ENCODE data around the gene WNT9A.

The WNT9A gene

DNA sequence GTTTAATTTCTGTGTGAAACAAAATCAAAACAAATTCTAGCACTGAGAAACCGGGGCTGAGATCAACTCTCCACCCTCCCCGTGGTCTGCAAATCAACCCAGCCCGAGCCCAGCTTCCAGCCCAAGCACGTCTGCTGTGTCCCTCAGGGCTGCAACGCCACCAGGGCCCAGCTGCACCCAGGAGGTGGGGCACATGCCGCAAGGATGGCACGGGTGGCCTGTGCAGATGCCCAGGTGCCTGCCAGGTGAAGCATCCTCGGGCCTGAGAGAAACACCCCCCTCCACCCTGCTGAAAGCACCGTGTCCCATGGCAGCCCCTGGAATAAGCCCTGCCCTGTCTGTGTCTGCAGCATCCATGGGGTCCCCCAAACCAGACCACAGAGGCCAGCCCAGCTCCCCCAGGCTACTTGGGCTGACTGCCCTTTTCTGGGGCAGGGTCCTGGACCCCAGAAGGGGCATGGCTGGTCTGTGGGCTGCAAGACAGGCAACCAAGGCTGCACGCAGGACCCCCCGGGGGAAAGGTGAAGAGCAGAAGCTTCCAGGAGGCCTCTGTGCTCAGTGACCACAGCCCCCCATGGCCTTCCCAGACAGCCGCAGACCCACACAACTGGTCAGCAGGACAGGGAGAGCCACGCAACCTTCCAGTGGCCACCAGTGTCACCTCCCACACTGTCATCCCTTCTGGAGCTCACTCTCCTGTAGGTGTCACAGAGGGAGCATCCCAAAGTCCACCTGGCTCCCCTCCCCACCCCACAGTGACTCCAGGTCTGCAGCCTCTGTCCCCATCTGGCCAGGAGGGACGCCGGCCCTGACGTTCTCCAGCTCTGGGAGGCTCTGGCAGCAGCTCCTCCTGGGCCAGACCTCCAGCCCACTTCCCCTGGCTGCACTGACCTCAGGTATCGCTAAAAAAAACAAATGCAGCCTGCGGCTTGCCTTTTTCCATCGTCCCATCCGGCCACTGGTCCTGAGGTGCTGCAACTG, 7.7 kb downstream of the WNT9A start:
- DNase-seq = no peak

DNA sequence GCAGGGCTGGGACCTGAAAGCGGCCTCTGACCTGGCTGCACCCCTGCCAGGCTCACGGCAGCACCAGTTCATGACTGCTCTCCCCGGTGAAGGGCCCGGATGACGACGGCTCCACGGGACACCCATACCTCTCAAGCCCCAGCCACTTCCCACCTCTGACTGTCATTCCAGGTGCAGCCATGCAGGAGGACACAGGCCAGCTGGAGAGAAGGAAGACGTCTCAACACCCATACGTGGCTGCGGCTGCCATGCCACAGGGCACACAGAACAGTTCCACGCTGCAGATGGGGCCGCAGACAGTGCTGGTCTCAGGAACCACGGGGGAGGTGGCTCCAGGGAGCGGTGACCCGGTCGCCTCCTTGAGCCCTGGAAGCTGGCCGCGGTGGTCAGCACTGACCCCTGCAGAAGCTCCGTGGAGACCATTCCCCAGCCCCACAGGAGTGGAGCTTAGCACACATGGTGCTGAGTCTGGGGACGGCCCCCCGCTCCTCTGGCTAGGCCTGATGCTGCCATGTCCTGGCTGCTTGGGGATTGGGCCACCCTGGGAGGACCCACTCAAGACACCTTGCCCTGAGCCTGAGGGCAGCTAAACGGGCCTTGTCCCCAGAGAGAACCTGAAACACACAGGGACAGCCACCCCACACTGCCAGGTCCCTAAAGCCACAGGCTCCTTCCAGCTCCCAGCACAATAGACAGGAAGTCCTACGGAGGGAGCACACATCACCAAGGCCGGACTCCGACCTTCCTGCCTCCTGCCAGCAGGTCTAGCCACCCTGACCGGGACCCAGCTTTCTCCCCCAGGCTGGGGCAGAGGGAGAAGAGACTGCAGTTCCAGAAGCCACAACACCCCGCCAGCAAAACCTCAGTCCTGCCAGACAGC, 8.6 kb downstream of the WNT9A start:
- no peak for DNase-seq

DNA sequence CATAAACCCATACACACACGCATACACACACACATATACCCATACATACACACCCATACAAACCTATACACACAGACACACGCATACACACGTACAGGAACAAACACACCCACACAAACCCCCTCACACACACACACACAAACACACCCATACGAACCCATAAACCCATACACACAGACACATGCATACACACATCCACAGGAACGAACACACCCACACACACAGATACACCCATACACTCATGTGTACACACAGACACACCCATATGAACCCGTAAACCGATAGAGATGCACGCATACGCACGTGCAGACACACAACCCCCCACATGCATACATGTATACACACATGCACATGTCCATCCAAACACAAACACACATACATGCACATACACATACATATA, 9.5 kb downstream of the WNT9A start:
- DNase-seq = no peak

DNA sequence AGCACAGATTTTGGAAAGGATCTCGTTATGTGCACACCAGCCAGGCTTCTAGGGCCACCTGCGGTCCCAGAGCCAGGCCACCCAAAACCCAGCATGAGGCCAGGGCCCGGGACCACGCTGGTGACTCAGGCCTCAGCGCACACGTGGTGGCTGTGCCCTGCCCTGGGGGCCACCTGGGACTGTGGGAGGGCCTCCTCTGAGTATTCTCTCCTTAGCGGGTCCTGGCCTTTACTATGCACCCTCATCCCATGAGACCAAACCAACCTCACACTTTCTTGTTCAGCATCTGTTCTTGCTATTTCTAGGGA, 9.9 kb downstream of the WNT9A start:
- no peak for DNase-seq

DNA sequence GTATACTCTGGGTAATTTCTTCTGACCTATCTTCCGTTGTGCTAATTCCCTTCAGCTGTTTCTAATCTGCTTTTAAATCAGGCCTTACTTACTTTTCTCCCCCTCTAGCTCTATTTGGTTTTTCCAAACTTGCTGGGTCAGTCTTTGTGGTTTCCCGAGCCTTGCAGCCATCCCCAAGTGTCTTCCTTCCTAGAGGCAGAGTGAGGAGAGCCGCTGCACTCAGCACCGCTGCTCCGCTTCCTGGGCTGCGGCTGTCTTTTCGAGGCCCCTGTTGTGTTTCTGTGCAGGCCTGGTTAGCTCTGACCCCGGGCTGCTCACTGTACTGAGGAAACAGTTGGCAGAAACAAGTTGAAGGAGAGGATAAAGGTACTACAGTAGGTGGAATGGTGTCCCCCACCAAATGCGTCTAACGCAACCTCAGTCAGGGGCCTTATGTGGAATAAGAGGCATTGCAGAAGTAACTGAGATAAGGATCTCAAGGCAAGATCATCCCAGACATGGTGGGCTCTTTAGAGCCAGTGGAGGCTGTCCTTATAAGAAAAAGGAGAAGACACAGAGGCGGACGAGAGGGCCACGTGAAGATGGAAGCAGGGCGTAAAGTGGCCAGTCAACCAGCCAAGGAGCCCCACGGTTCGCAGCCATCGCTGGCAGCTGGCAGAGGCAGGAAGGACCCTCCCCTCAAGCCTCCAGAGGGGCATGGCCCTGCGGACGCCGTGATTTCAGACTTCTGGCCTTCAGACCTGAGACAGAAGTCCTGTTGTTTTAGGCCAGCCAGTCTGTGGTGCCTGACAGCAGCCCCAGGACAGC, 10.5 kb downstream of the WNT9A start:
- no peak for DNase-seq

DNA sequence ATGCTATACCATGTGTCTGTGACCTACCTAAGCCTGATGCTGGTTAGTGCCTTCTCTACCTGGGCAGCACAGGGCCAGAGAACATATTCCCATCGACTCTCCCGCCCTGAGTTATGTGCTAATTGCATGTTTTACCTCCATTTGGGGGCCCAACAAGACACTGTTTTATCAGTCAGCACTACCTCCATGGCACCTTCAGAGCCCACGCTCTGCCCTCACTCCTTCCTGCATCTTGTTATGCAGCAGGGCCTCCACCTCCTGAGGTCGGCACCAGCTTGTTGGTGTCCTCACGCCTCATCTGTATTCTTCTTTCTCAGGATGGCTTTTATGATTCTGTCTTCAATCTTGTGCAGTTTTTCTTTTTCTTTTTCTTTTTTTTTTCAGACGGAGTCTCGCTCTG, 11.9 kb downstream of the WNT9A start:
- DNase-seq = no peak

DNA sequence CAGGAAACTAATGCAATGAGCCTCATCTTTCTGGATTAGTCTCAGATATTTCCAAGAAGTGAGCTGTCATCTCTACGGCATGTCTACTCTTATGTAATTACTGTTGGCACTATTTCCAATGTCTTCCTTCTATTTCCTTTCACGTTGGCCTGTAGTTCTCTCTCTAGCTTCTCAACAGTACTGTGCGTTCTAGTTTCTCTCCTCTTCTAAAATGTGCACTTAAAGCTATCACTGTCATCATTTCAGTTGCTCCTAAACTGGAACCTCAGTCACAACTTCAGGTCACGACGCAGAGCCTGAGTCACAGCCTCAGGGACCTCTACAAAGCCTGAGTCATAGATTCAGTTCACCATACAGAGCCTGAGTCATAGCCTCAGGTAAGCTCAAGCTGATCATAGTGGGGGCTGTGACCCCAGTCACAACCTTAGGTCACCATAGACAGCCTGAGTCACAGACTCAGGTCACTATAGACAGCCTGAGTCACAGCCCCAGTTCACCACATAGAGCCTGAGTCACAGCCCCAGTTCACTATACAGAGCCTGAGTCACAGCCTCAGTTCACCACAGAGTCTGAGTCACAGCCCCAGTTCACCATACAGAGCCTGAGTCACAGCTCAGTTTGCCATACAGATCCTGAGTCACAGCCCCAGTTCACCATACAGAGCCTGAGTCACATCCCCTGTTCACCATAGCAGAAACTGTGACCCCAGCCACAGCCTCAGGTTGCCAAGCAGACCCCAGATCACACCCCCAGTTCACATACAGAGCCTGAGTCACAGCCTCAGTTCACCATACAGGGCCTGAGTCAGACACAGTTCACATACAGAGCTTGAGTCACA, 13.0 kb downstream of the WNT9A start:
- DNase-seq = peak; percentile 27

DNA sequence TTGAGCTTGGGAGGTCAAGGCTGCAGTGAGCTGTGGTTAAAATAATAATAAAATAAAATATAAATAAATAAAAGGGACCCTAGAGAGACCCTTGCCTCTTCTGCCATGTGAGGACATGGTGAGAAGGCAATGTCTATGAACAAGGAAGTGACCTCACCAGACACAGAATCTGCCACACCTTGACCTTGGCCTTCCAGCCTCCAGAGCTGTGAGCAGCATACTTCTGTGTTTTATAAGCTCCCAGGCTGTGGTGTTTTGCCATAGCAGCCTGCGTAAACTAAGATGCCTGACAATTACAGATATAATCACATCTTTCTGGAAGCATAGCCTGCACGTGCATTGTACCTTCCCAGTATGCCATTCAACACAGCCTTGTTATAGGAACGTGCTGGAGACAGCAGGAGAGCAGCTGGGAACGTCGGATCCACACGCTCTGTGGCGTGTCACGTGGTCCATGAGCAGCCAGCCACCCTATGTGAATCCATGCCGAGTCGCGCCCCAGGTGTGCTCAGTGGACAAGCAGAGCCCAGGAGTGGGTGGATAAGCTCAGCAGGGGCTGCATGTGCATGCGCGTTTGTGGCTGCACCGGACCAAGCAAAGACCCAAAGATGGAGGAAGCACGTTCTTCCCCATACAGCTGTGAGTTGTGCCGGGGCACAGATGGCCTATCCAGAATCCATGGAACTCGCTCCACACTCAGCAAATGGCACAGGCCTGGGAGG, 17.8 kb downstream of the WNT9A start:
- no peak for DNase-seq

DNA sequence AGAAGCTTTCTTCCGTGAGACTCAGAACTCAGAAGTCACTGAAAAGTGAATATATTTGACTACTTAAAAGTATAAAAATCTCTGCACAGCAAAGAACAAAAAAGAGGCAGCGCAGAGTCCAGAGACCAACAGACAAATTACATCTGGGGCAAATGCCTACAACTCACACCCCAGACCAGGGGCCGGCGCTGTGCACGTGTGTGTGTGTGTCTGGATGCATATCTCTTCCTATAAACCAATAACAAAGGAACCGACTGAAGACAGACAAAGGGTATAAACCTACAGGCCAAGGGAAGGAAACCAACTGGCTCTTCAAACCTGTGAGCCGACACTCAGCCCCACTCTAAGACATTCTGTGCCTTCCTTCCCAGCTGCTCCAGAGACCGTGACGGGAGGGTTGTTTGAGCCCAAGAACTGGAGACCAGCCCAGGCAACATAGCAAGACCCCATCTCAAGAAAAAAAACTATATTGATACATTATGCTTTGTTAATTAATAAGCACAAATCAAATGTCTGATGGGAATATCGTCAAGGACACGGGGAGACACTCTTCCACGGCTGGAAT, 18.8 kb downstream of the WNT9A start:
- no peak for DNase-seq

DNA sequence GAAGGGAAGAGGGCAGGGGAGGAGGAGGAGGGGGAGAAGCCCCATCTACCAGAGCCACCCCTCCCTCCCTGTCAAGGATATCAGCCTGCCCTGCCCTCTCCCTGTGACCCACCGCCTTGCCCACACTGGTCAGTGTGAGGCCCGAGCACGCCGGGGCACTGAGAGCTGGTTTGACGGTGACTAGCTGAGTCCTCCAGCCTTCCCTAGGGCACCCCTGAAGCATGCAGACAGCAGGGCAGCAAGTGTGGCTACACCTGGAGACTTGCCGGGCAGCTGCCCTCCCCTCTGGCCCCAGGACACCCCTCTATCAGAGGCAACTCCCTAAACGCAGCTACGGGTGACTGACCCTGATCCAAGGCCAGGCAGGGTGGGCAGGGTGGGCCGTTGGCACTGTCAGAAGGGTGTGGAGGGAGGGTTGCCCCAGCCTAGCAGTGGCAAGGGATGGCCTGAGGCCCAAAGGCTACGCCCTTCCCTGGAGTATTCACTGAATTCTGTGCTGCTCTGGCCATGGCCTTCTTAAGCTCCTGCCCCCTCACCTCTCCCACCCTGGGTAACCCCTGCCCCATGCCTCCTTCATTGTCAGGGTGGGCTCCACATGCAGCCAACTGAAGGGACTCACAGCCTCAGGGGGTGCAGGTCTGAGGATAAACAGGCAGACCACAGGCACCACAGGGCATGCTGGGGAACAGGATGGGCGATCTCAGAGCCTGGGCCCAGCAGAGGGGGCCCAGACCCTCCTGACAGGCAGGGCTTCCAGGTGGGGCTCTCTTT, 19.6 kb downstream of the WNT9A start:
- no peak for DNase-seq

DNA sequence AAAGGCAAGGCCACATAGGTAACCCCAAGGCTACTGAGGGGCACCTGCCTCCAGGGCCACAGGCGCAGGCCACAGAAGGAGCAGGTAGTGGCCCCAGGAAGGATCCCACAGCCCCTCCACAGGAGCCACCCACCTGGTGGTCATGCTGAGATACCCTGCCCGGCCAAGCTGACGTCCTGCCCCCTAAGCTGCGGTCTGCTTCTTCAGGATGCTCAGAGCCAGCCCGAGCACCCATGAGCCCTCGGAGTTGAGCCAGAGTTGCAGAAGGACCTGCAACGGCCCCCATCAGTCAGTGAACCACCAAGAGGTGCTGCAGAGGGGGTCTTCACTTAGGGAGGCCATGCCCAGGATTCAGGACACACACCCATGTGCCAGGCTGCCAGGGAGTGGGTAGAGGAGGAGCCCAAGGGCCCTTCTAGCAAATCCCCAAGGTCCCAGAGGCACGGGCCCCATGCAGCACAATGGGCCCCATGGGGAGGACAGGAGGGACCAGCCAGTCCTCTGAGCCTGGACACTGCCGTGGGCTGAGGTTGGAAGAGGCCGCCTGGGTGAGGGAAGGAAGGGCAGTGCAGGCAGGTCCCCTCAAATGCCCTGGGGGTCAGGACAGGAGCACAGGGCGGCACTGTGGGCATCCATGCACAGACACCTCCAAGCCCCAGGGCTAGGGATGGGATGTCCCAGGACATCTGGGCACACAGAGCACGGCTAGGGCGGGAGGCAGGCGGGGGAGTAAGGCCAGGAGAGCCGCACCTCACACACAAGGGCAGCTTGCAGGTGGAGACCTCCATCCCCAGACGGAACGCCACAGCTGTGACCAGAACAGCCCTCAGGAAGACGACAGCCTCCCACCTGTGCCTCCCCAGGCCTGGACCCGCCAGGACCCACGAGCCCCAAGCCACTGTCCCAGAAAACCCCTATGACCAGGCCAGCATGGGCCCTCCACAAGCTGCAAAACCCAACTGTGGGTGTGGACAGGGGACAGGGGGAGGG, 20.5 kb downstream of the WNT9A start:
- DNase-seq = no peak

DNA sequence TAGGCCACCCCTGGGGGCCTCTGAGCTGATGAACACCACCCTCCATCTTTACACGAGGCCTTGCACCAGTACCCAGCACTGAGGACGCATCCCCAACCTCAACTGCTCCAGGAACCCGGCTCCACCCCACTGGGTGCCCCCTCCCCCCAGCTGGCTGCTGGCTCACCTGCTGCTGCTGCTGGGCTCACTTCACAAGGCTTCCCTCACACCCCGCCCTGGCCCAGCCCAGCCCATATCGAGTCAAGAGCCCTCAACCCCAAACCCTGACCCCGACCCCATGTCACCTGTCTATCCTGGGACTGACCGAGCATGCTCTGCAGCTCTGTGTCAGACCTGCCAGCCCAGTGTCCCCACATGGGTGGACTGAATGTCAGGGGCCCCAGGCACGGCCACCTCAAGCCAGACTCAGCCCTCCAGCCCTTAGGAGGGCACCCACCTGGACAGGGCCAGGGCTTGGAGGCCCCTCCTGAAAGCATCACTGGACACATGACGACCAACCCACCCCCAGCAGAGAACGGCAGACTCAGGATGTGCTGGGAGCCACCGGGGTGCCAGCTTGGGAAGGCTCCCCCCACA, 21.4 kb downstream of the WNT9A start:
- no peak for DNase-seq

DNA sequence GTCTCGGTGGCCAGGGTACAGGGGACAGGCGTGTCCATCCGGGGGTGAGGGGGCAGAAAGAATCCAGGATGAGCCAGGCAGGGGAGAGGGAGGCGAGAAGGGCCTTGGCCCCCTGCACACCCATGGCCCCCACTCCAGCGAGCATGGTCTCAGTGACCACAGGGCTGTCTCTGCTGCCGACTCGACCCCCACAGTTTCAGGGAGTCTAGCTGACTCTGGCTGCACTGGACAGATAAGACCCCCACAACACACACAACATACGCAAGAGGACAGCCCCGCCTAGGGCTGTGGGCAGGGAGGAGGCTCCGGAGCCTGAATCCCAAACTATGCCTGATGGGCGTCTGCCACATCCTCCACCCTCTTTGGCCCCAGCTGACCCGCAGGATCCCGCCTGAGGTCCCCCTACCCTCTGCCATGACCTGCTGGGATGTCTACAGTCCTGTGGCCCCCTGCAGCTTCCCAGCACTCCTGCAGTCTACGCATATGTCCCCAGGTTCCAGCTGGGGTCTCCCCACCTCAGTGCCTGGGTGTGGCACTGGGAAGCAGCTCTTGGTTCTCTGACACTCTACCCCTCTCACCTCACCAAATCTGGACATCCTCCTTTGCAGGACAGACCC, 22.0 kb downstream of the WNT9A start:
- DNase-seq = no peak

DNA sequence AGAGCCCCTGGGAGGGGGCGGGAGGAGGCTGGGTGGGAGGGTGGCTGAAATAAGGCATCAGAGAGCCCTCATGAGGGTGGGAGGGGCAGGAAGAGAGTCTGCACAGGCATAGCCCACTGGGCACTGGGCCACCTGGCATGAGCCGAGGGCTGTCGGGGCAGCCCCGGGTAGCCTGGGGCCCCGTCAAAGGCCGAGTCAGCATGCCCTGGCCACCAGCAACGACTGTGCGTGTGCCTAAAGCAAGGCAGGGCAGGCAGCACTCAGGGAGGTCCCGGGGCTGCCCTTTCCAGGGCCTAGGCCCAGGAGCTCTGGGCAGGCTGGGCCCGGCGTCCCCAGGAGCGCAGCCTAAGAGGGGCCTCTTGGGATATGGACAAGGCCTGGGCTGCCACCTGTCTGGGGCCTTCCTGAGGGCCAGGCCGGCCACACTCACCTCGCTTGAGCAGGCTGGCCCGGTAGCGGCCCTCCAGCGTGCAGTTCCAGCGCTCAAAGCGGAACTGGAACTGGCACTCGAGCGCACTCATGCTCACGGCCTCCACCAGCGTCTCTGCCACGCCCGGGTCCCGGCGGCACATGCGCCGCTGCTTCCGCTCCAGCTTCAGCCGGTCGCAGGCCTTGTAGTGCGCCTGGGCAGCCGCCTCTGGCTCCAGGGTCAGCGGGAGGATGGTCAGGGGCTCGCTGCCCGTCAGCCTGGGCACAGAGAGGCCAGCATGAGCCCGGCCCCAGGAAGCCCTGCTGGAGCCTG, 22.7 kb downstream of the WNT9A start:
- DNase-seq = no peak

DNA sequence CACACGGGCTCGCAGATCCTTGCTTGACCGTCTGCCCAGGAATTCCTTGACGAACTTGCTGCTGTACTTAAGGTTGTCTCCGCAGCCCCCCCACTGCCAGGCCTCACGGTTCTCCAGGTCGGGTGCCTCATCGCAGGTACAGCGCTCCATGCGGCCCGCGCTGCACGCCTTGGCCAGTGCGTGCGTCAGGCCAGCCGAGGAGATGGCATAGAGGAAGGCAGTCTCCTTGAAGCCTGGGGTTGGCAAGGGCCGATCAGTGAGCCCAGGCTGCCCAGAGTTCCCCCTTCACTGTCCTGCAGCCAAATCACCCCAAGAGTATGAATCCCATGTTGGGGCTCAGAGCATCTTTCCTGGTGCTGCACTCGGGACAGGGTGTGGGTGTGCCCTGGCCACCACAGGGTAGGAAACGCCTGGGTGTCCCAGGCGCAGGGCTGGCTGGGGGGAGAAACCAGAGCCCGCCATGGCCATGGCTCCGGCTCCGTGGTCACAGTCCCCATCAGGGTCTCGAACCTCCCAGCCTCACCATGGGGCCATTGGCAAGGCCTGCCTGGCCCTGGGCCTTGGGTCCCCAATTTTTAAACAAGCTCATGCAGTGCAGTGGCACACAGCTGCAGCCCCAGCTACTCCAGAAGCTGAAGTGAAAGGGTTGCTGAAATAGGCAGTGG, 23.4 kb downstream of the WNT9A start:
- DNase-seq = no peak

DNA sequence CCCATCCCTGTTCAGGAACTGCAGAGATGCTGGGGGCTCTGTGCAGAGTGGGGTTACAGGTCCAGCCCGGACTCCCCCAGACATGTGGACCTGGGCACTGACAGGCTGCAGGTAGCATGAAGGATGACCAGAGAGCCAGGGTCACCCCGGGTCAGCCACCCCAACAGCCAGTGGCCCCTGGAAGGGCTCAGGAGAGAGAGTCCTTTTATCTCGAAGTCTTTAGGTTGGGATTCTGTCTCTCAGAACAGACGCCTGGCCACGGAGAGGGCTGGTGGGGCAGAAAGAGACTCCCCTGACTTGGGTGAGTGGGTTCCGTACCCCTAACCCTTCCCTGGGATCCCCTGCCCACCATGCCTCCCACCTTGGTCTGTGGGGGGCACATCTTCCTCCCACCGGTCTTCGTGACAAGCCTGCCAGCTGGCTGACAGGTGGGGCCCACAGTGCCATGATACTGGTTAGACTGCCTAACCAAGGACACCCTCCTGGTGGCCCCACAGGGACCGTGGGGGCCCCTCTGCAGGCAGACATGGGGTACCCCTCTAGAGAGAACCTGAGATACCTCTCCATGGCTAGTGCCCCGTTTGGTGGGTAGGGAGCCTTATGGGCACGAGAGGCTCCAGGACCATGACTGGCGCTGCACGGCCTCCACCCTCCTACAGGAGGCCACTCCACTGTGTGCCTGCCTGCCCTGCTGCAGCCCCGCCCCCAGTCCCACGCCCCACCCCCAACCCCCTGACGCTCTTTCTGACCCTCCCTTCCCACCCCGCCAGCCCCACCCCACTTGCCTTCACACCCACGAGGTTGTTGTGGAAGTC, 24.2 kb downstream of the WNT9A start:
- no peak for DNase-seq

All from activated gamma-delta T cell treated with Interleukin-2 at 50 U/mL for 16 hours (primary cell).